ENCODE data around the gene PATL1. TPM values are rescaled to one million over a fixed set of nuclear protein-coding genes. Genes with fewer than 3 reads are reported as not detected.

The PATL1 gene
- total RNA-seq, 1 experiment from 2014 or later = 59.8 TPM

Small RNA genes within 50 kb of the gene (microRNA-seq; reads per million reads assigned to microRNA genes)
- 2.1 reads per million for gene MIR3162

Other genes with a start within 250 kb of the PATL1 start
- gene OR5A2, start 242.6 kb downstream of the PATL1 start, total RNA-seq (2022) = not detected in 2 replicates
- not detected in 2 replicates for gene OR5A1, start 232.6 kb downstream of the PATL1 start, total RNA-seq (2022)
- gene OR4D6, start 212.1 kb downstream of the PATL1 start, total RNA-seq (2022) = not detected in 2 replicates
- not detected in 2 replicates for gene OR4D10, start 195.7 kb downstream of the PATL1 start, total RNA-seq (2022)
- gene OR4D11, start 165.5 kb downstream of the PATL1 start, total RNA-seq (2022) = not detected in 2 replicates
- not detected in 2 replicates for gene OR4D9, start 157.5 kb downstream of the PATL1 start, total RNA-seq (2022)
- 58.6 and 60.7 TPM in 2 replicates for gene OSBP, start 53.3 kb downstream of the PATL1 start, total RNA-seq (2022)
- not detected in 2 replicates for gene OR10V1, start 44.8 kb upstream of the PATL1 start, total RNA-seq (2022)
- gene STX3, start 86.3 kb upstream of the PATL1 start, total RNA-seq (2022) = 50.1 and 56.9 TPM in 2 replicates
- gene MRPL16, start 141.7 kb upstream of the PATL1 start, total RNA-seq (2022) = 49.8 and 51.2 TPM in 2 replicates
- not detected in 2 replicates for gene CBLIF, start 176.5 kb upstream of the PATL1 start, total RNA-seq (2022)
- 335 and 428 TPM in 2 replicates for gene TCN1, start 197.4 kb upstream of the PATL1 start, total RNA-seq (2022)
- gene OOSP3, start 209.7 kb upstream of the PATL1 start, total RNA-seq (2022) = not detected in 2 replicates

All from Calu3 (cell line).